GM13977 (cell line): ENCODE measurements around the gene PAPPA.

Experiments used
- DNase-seq: peaks from one replicate; pipeline ENCODE4 v3.0.0; 2012; ENCODE audit warnings: low spot score
- CTCF ChIP-seq: IDR thresholded peaks from 2 replicates; pipeline ENCODE4 v1.5.1; 2012; ENCODE audit warnings: mild to moderate bottlenecking, control low read depth; ENCODE audit not compliant: insufficient read depth; ENCODE audit errors: extremely low read depth, missing control alignments
- in situ Hi-C: fragments of 300-500 bp; cut with MboI; formaldehyde crosslinking; loops from one replicate; pipeline ENCODE4 v1.12.0; 2022; ENCODE audit warnings: low sequenced_read_pairs, low pct_unique_long_range_greater_than_20kb, mixed read lengths, inconsistent platforms; ENCODE audit not compliant: unreplicated experiment

The PAPPA gene

GRCh38 chr9:116390303-116391228 lies 237.0 kb downstream of the PAPPA start:
- in situ Hi-C loops, result no loop called here
- no peak for DNase-seq
- TF ChIP-seq CTCF, result no peak

GRCh38 chr9:116391306-116391900 lies 237.8 kb downstream of the PAPPA start:
- in situ Hi-C loops, result no loop called here
- no peak for TF ChIP-seq CTCF
- DNase-seq, result no peak

- no peak for DNase-seq
- no peak for TF ChIP-seq CTCF
- in situ Hi-C loops, result no loop called here
Measured at GRCh38 chr9:116393198-116393597, 239.6 kb downstream of the PAPPA start.

- DNase-seq, result no peak
- no peak for TF ChIP-seq CTCF
- in situ Hi-C loops, result no loop called here
Measured at GRCh38 chr9:116394070-116394469, 240.5 kb downstream of the PAPPA start.

- DNase-seq, result no peak
- in situ Hi-C loops, result no loop called here
- TF ChIP-seq CTCF, result no peak
Measured at GRCh38 chr9:116394894-116395698, 241.5 kb downstream of the PAPPA start.

- in situ Hi-C loops, result no loop called here
- no peak for TF ChIP-seq CTCF
- no peak for DNase-seq
Measured at GRCh38 chr9:116395699-116396037, 242.1 kb downstream of the PAPPA start.
